ENCODE data around the gene DYRK1A. TPM values are rescaled to one million over a fixed set of nuclear protein-coding genes. Genes with fewer than 3 reads are reported as not detected.
A peak's percentile ranks its signal among the peaks of the same experiment; 100 is the strongest.

DYRK1A gene
- total RNA-seq, 1 experiment from 2014 or later, result 49.3 TPM

GRCh38 chr21:37398697-37399096, 32.1 kb downstream of the DYRK1A start:
- intact Hi-C loops (cut with micrococcal nuclease), result no loop called here
- TF ChIP-seq REST (IDR thresholded peaks at IDR 0.05; ENCODE audit: low read depth) (no peak), ELF1 (IDR thresholded peaks at IDR 0.05; ENCODE audit: borderline replicate concordance, low read depth) (no peak)
- H3K9ac ChIP-seq (ENCODE audit: low read length), result no peak overlapping the region
- H3K27ac ChIP-seq (ENCODE audit: low read depth, low read length), result no peak overlapping the region
- H3K27me3 ChIP-seq (ENCODE audit: insufficient read depth, low read length), result no peaks in the 10 kb centered on the region
- ChIA-PET POLR2A (no interaction called here), RAD21 (ENCODE audit: low non-redundant PET in 1 of 2, low total read pairs in 2 of 2, uncharacterized antibody in 2 of 2, unreplicated experiment in 2 of 2) (no interaction called here), CTCF (no interaction called here)
- no peaks in the 10 kb centered on the region for H3K9me2 ChIP-seq (ENCODE audit: insufficient read depth)
- H2AFZ ChIP-seq (ENCODE audit: low read depth, low read length, poor library complexity, severe bottlenecking), result no peak overlapping the region
- H3K36me3 ChIP-seq (ENCODE audit: control insufficient read depth in 1 of 2, insufficient read depth in 2 of 2, low read length in 2 of 2), result no peaks in the 10 kb centered on the region
- no peaks in the 10 kb centered on the region for H3K4me1 ChIP-seq (ENCODE audit: control insufficient read depth in 1 of 2, insufficient read depth in 2 of 2, low read length in 2 of 2)
- BruUV-seq (replicated peaks), result no TSS peak
- ATAC-seq, result no peak
- peaks cover 9% of the 10 kb centered on the region; the same call in 1 of the 2 replicates for H4K20me1 ChIP-seq (ENCODE audit: insufficient read depth)
- no peak for DNase-seq (ENCODE audit: low read depth, low spot score)
- H3K79me2 ChIP-seq (ENCODE audit: insufficient read depth, low read length), result peaks cover 100% of the 10 kb centered on the region
- H3K4me3 ChIP-seq (replicated peaks in 1 of 2; ENCODE audit: low read depth in 1 of 2, low read length in 2 of 2), result no peak overlapping the region
- H3K4me2 ChIP-seq (ENCODE audit: low read length), result no peak overlapping the region
- H3K9me3 ChIP-seq (ENCODE audit: control insufficient read depth in 1 of 2, insufficient read depth in 1 of 2, low read depth in 1 of 2, low read length in 2 of 2), result peaks cover 7 to 13% of the 10 kb centered on the region in 2 experiments

DNA sequence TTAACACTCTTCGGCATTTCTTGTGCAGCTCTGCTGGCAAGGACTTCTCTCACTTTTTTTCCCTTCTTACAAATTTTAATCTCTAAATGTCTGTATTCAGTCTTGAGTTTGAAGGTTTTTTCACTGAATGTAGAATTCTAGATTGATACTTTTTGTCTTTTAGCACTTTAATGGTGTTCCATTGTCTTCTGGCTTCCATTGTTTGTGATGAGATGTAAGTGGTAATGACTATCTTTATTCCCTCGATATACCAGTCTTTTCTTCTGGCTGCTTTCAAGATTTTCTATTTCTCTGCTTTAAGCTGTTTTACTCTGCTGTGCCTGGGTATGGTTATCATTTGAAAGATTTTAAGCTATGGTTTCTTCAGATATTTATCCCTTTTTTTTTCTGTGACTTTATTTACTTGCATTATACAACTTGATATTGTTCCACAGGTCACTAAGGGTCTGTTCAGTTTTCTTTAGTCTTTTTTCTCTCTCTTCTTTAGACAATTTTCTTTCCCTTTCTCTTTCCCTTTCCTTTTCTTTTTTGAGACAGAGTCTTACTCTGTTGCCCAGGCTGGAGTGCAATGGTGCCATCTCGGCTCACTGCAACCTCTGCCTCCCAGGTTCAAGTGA, 35.8 kb downstream of the DYRK1A start:
- peak; percentile 67; the same call in 1 of the 2 replicates for TF ChIP-seq CBX3 (IDR thresholded peaks at IDR 0.05; ENCODE audit: low read depth)
- no peak for TF ChIP-seq POLR2A (IDR thresholded peaks at IDR 0.05; ENCODE audit: borderline replicate concordance, extremely low read depth, insufficient read depth, insufficient read length)

More for the DNA sequence above, 35.8 kb downstream of the DYRK1A start:
- intact Hi-C loops (cut with micrococcal nuclease), result no loop called here
- DNase-seq (ENCODE audit: low read depth, low spot score), result no peak
- Histone ChIP-seq H2AFZ (ENCODE audit: low read depth, low read length, poor library complexity, severe bottlenecking) (no peak overlapping the region), H3K36me3 (ENCODE audit: control insufficient read depth in 1 of 2, insufficient read depth in 2 of 2, low read length in 2 of 2) (no peaks in the 10 kb centered on the region), H3K79me2 (ENCODE audit: insufficient read depth, low read length) (peaks cover 100% of the 10 kb centered on the region), H3K9me3 (ENCODE audit: control insufficient read depth in 1 of 2, insufficient read depth in 1 of 2, low read depth in 1 of 2, low read length in 2 of 2) (peaks cover 7 to 13% of the 10 kb centered on the region in 2 experiments), H3K9ac (ENCODE audit: low read length) (no peak overlapping the region), H3K4me1 (ENCODE audit: control insufficient read depth in 1 of 2, insufficient read depth in 2 of 2, low read length in 2 of 2) (no peaks in the 10 kb centered on the region), H4K20me1 (ENCODE audit: insufficient read depth) (peaks cover 6% of the 10 kb centered on the region; the same call in 1 of the 2 replicates), H3K4me2 (ENCODE audit: low read length) (no peak overlapping the region), H3K27ac (ENCODE audit: low read depth, low read length) (no peak overlapping the region), H3K4me3 (replicated peaks in 1 of 2; ENCODE audit: low read depth in 1 of 2, low read length in 2 of 2) (no peak overlapping the region), H3K9me2 (ENCODE audit: insufficient read depth) (no peaks in the 10 kb centered on the region), H3K27me3 (ENCODE audit: insufficient read depth, low read length) (no peaks in the 10 kb centered on the region)
- RAD21 ChIA-PET (ENCODE audit: low non-redundant PET in 1 of 2, low total read pairs in 2 of 2, uncharacterized antibody in 2 of 2, unreplicated experiment in 2 of 2), result no interaction called here
- CTCF ChIA-PET, result no interaction called here
- no peak for ATAC-seq
- BruUV-seq (replicated peaks), result no TSS peak
- POLR2A ChIA-PET, result no interaction called here
